B cell (primary cell): ENCODE results near the gene ATP8A2. TPM values are rescaled to one million over a fixed set of nuclear protein-coding genes. Genes with fewer than 3 reads are reported as not detected.

Experiments used
- ATAC-seq: fragments of 200-7000 bp; cut with Tn5 transposase; one replicate; pipeline ENCODE4 v1.10.0; 2021; ENCODE audit warnings: low read depth, mild to moderate bottlenecking, moderate number of reproducible peaks, moderate library complexity
- CTCF ChIA-PET: fragments of 350-600 bp; sonication (Branson Sonifier 250); formaldehyde crosslinking; loops from one replicate; lab custom pipeline; 2021; ENCODE audit warnings: antibody characterized with exemption, inconsistent platforms; lab: Charles Lee
- POLR2A ChIA-PET: fragments of 350-600 bp; sonication (Branson Sonifier 250); formaldehyde crosslinking; loops from one replicate; lab custom pipeline; 2021; ENCODE audit warnings: antibody characterized with exemption; lab: Charles Lee
- DNase-seq: peaks from one replicate; pipeline ENCODE4 v3.0.0; 2013
- H2AFZ ChIP-seq: 2 replicates; pipeline ENCODE4 v1.6.1; 2012; ENCODE audit warnings: mild to moderate bottlenecking, low read depth, low read length; ENCODE audit not compliant: insufficient read depth, poor library complexity, severe bottlenecking
- H3K27ac ChIP-seq, 2 donors: 1 replicate in 1 of 2; 2 replicates in 1 of 2; pipeline ENCODE4 v1.5.1; 2012 to 2013; ENCODE audit warnings: low read length in 2 of 2, mild to moderate bottlenecking in 2 of 2, moderate library complexity in 1 of 2
- H3K27me3 ChIP-seq, 4 experiments: fragments of 200-600 bp in 1 of 4; sonication (generic) in 1 of 4; replicated peaks in 1 of 4; 1 replicate in 2 of 4; 2 replicates in 2 of 4; pipeline versions ENCODE4 v1.6.1 to v1.7.0; 2013 to 2016; ENCODE audit warnings: low read length in 3 of 4, mild to moderate bottlenecking in 2 of 4, mixed read lengths in 1 of 4, moderate library complexity in 1 of 4; ENCODE audit not compliant: insufficient read depth in 4 of 4, control insufficient read depth in 3 of 4; ENCODE audit errors: control extremely low read depth in 1 of 4
- H3K36me3 ChIP-seq, 2 experiments: replicated peaks in 1 of 2; 1 replicate in 1 of 2; 2 replicates in 1 of 2; pipeline versions ENCODE4 v1.6.1 to v1.7.1; 2013; ENCODE audit warnings: low read length in 1 of 2; ENCODE audit not compliant: insufficient read depth in 2 of 2, control insufficient read depth in 1 of 2; ENCODE audit errors: control extremely low read depth in 1 of 2, extremely low read depth in 1 of 2
- H3K4me1 ChIP-seq, 2 donors: fragments of 200-600 bp in 1 of 2; sonication (generic) in 1 of 2; 1 replicate in 1 of 2; 2 replicates in 1 of 2; pipeline versions ENCODE4 v1.5.1 to v1.6.1; 2013 to 2017; ENCODE audit warnings: low read length in 2 of 2; ENCODE audit not compliant: control insufficient read depth in 2 of 2, insufficient read depth in 2 of 2
- H3K4me2 ChIP-seq: replicated peaks from 2 replicates; pipeline ENCODE3; 2012; ENCODE audit warnings: mild to moderate bottlenecking, low read depth, low read length; ENCODE audit not compliant: poor library complexity, severe bottlenecking
- H3K4me3 ChIP-seq, 5 experiments: fragments of 200-600 bp in 1 of 5; sonication (generic) in 1 of 5; 1 replicate in 3 of 5; 2 replicates in 2 of 5; pipeline versions ENCODE4 v1.5.1 to v1.7.0; 2011 to 2016; ENCODE audit warnings: low read length in 4 of 5, mild to moderate bottlenecking in 4 of 5, low read depth in 2 of 5, control low read depth in 1 of 5, moderate library complexity in 1 of 5; ENCODE audit not compliant: insufficient read depth in 1 of 5; ENCODE audit errors: control extremely low read depth in 1 of 5, extremely low read depth in 1 of 5
- H3K79me2 ChIP-seq: fragments of 200-600 bp; sonication (generic); one replicate; pipeline ENCODE4 v1.6.0; 2016; ENCODE audit warnings: low read length; ENCODE audit not compliant: control insufficient read depth, insufficient read depth
- H3K9ac ChIP-seq: fragments of 200-600 bp; sonication (generic); 2 replicates; pipeline ENCODE4 v1.6.1; 2017; ENCODE audit warnings: mild to moderate bottlenecking, low read length, moderate library complexity
- H3K9me3 ChIP-seq, 3 donors: one replicate each; pipeline versions ENCODE4 v1.6.1 to v1.7.1; 2013; ENCODE audit warnings: low read length in 2 of 3; ENCODE audit not compliant: control insufficient read depth in 2 of 3, insufficient read depth in 1 of 3; ENCODE audit errors: control extremely low read depth in 1 of 3
- H4K20me1 ChIP-seq: 2 replicates; pipeline ENCODE4 v1.6.0; 2012; ENCODE audit warnings: mild to moderate bottlenecking, low read length; ENCODE audit not compliant: insufficient read depth, control insufficient read depth, poor library complexity, severe bottlenecking
- H3K27ac Mint-ChIP-seq: one replicate; pipeline ENCODE4 v1.8.0; 2021; ENCODE audit warnings: mixed read lengths
- H3K27me3 Mint-ChIP-seq: one replicate; pipeline ENCODE4 v1.8.0; 2021; ENCODE audit warnings: mixed read lengths
- H3K4me1 Mint-ChIP-seq: one replicate; pipeline ENCODE4 v1.8.0; 2021; ENCODE audit warnings: mixed read lengths
- H3K4me3 Mint-ChIP-seq: one replicate; pipeline ENCODE4 v1.8.0; 2021; ENCODE audit warnings: mixed read lengths
- H3K9me3 Mint-ChIP-seq: one replicate; pipeline ENCODE4 v1.8.0; 2022; ENCODE audit warnings: mixed read lengths; ENCODE audit not compliant: insufficient read depth
- CTCF ChIP-seq: fragments of 200-600 bp; IDR thresholded peaks from one replicate; pipeline ENCODE4 v1.8.0; 2022; ENCODE audit warnings: antibody characterized with exemption, mild to moderate bottlenecking
- EZH2 ChIP-seq: IDR thresholded peaks from 2 replicates; pipeline ENCODE4 v1.6.1; 2012; ENCODE audit warnings: borderline replicate concordance, low read depth, mild to moderate bottlenecking, moderate library complexity, low read length; ENCODE audit not compliant: insufficient read depth, poor library complexity, severe bottlenecking
- WGBS: methylation state at CpG from one replicate; pipeline ENCODE4 v1.1.5; 2013; ENCODE audit warnings: missing lambda C conversion rate; ENCODE audit not compliant: insufficient coverage; 5-methylcytosine and 5-hydroxymethylcytosine counted together
- intact Hi-C: fragments of 100-400 bp; cut with micrococcal nuclease; formaldehyde crosslinking; loops from one replicate; pipeline ENCODE4 v1.10.0; 2022
- polyA plus RNA-seq: library from polyadenylated mRNA; depleted of rRNA; stranded (reverse); fragments of >200 nt; gene quantifications from 2 replicates; pipeline ENCODE4 v1.2.3, GENCODE V29; 2012
- total RNA-seq, 2 donors: library from RNA; stranded (reverse); fragments of 120-200 nt in 1 of 2; gene quantifications; 1 replicate in 1 of 2; 2 replicates in 1 of 2; pipeline versions ENCODE4 v1.2.3 to v1.2.4, GENCODE V29; 2013 to 2022

The ATP8A2 gene
- total and polyA plus RNA-seq, 2 donors (not counting 1 experiment from before 2014, with no cell fraction given), result not detected

GRCh38 chr13:26007261-26008125 lies 635.7 kb downstream of the ATP8A2 start:
- Histone ChIP-seq H2AFZ (no peak overlapping the region), H4K20me1 (no peaks in the 10 kb centered on the region), H3K4me1 (peaks cover 0 to 5% of the 10 kb centered on the region in 2 donors), H3K9me3 (no peaks in the 10 kb centered on the region), H3K27me3 (peaks cover 0 to 6% (median 0%) of the 10 kb centered on the region in 4 experiments), H3K79me2 (no peaks in the 10 kb centered on the region), H3K36me3 (no peaks in the 10 kb centered on the region), H3K4me2 (no peak overlapping the region), H3K4me3 (no peak overlapping the region), H3K9ac (no peak overlapping the region), H3K27ac (no peak overlapping the region)
- intact Hi-C loops, result no loop called here
- no peak for DNase-seq
- no peak for ATAC-seq
- peaks cover 7% of the 10 kb centered on the region for H3K27me3 Mint-ChIP-seq
- H3K4me1 Mint-ChIP-seq, result peaks cover 2% of the 10 kb centered on the region
- H3K27ac Mint-ChIP-seq, result no peak overlapping the region
- ChIA-PET CTCF (interaction anchor here (0.7 to 1.2 kb wide), 2 partner anchors 7 to 51 kb away, joined by 3 read pairs; no protein-coding TSS in a partner anchor), POLR2A (no interaction called here)
- WGBS, result no CpG with 5 or more reads among the region's 1 CpG
- no peak for TF ChIP-seq CTCF
- no peaks in the 10 kb centered on the region for H3K9me3 Mint-ChIP-seq
- no peak overlapping the region for H3K4me3 Mint-ChIP-seq

GRCh38 chr13:26010487-26011207 lies 638.9 kb downstream of the ATP8A2 start:
- Histone ChIP-seq H3K4me3 (no peak overlapping the region), H3K27me3 (peaks cover 0 to 6% (median 2%) of the 10 kb centered on the region in 4 experiments), H3K27ac (no peak overlapping the region), H3K36me3 (no peaks in the 10 kb centered on the region), H2AFZ (no peak overlapping the region), H3K4me1 (peaks cover 0 to 5% of the 10 kb centered on the region in 2 donors), H3K79me2 (no peaks in the 10 kb centered on the region), H4K20me1 (no peaks in the 10 kb centered on the region), H3K4me2 (no peak overlapping the region), H3K9me3 (no peaks in the 10 kb centered on the region), H3K9ac (no peak overlapping the region)
- ATAC-seq (no peak), DNase-seq (no peak)
- Mint-ChIP-seq H3K27ac (no peak overlapping the region), H3K4me1 (peaks cover 2% of the 10 kb centered on the region), H3K4me3 (no peak overlapping the region), H3K27me3 (peaks cover 12% of the 10 kb centered on the region), H3K9me3 (no peaks in the 10 kb centered on the region)
- POLR2A ChIA-PET, result no interaction called here
- intact Hi-C loops, result no loop called here
- WGBS, result 88% methylated on average over 11 of the region's 13 CpGs
- TF ChIP-seq EZH2 (no peak), CTCF (no peak)
- CTCF ChIA-PET, result no interaction called here
